Endothelial cell of umbilical vein (primary cell): ENCODE measurements around the gene SGCG. TPM values are rescaled to one million over a fixed set of nuclear protein-coding genes. Genes with fewer than 3 reads are reported as not detected.

ENCODE experiments used
- BruUV-seq: library from RNA; stranded (reverse); fragments of 400-500 nt; replicated peaks from 2 replicates; lab custom pipeline; 2021; lab: Mats Ljungman, UMichigan
- CTCF ChIA-PET: fragments of 300-600, 350-600 bp; sonication (Branson Sonifier 250); formaldehyde crosslinking; loops from one replicate; lab custom pipeline; 2021; ENCODE audit warnings: antibody characterized with exemption, inconsistent platforms; lab: Charles Lee
- POLR2A ChIA-PET: fragments of 300-600, 350-600 bp; sonication (Branson Sonifier 250); formaldehyde crosslinking; loops from one replicate; lab custom pipeline; 2021; ENCODE audit warnings: antibody characterized with exemption, inconsistent platforms; lab: Charles Lee
- DNase-seq: peaks from one replicate; pipeline ENCODE4 v3.0.0-alpha.2; 2011; ENCODE audit warnings: low read depth, low spot score
- FAIRE-seq: peaks from 2 replicates; lab custom pipeline; 2011; peaks lifted over from hg19 to GRCh38; lab: Jason Lieb, UNC
- H2AFZ ChIP-seq: 2 replicates; pipeline ENCODE4 v1.6.0; 2012; ENCODE audit warnings: low read depth, low read length, control low read depth, inconsistent platforms
- H3K27ac ChIP-seq: 2 replicates; pipeline ENCODE4 v1.5.1; 2011; ENCODE audit warnings: low read depth, mild to moderate bottlenecking, control low read depth, low read length, moderate library complexity; ENCODE audit not compliant: insufficient read depth
- H3K27me3 ChIP-seq, 2 experiments: 2 replicates each; pipeline versions ENCODE4 v1.6.0 to v1.6.1; 2011; ENCODE audit warnings: low read length in 2 of 2, mixed read lengths in 1 of 2; ENCODE audit not compliant: control insufficient read depth in 2 of 2, insufficient read depth in 2 of 2
- H3K36me3 ChIP-seq, 2 experiments: 2 replicates in 1 of 2; 3 replicates in 1 of 2; pipeline ENCODE4 v1.5.1; 2011; ENCODE audit warnings: low read length in 2 of 2, mild to moderate bottlenecking in 1 of 2, moderate library complexity in 1 of 2; ENCODE audit not compliant: control insufficient read depth in 2 of 2, insufficient read depth in 2 of 2; ENCODE audit errors: extremely low read depth in 1 of 2
- H3K4me1 ChIP-seq: 3 replicates; pipeline ENCODE4 v1.5.1; 2011; ENCODE audit warnings: mild to moderate bottlenecking, low read length; ENCODE audit not compliant: control insufficient read depth, insufficient read depth; ENCODE audit errors: extremely low read depth
- H3K4me2 ChIP-seq: 2 replicates; pipeline ENCODE4 v1.6.1; 2011; ENCODE audit warnings: low read length, control low read depth, mixed read lengths; ENCODE audit not compliant: insufficient read depth
- H3K4me3 ChIP-seq, 3 experiments: fragments of 200-600 bp in 1 of 3; sonication (generic), shearing (Covaris generic) in 1 of 3; replicated peaks in 1 of 3; 2 replicates each; pipeline ENCODE4 v1.5.1; 2011 to 2016; ENCODE audit warnings: control low read depth in 3 of 3, low read length in 3 of 3, mild to moderate bottlenecking in 2 of 3, inconsistent platforms in 1 of 3, low read depth in 1 of 3, moderate library complexity in 1 of 3; ENCODE audit not compliant: insufficient read depth in 1 of 3
- H3K79me2 ChIP-seq: 2 replicates; pipeline ENCODE4 v1.6.0; 2012; ENCODE audit warnings: low read length, inconsistent platforms; ENCODE audit not compliant: control insufficient read depth, insufficient read depth
- H3K9ac ChIP-seq: replicated peaks from 2 replicates; pipeline ENCODE3; 2011; ENCODE audit warnings: low read length, control low read depth; ENCODE audit not compliant: insufficient read depth; ENCODE audit errors: extremely low read depth
- H3K9me1 ChIP-seq: replicated peaks from 3 replicates; pipeline ENCODE4 v1.6.0; 2011; ENCODE audit warnings: mild to moderate bottlenecking, low read length; ENCODE audit not compliant: control insufficient read depth, insufficient read depth; ENCODE audit errors: extremely low read depth
- H3K9me3 ChIP-seq: replicated peaks from 2 replicates; pipeline ENCODE4 v1.5.1; 2012; ENCODE audit warnings: low read length, inconsistent platforms; ENCODE audit not compliant: control insufficient read depth, insufficient read depth
- H4K20me1 ChIP-seq: replicated peaks from 2 replicates; pipeline ENCODE3; 2011; ENCODE audit warnings: mild to moderate bottlenecking, low read length; ENCODE audit not compliant: control insufficient read depth, insufficient read depth; ENCODE audit errors: extremely low read depth
- CTCF ChIP-seq, 2 donors: IDR thresholded peaks; 1 replicate in 1 of 2; 2 replicates in 1 of 2; pipeline ENCODE4 v1.5.1; 2011; ENCODE audit warnings: low read length in 2 of 2, mild to moderate bottlenecking in 2 of 2, moderate library complexity in 2 of 2, control low read depth in 1 of 2, inconsistent platforms in 1 of 2, low read depth in 1 of 2; ENCODE audit not compliant: insufficient read depth in 1 of 2; ENCODE audit errors: extremely low read depth in 1 of 2
- EZH2 ChIP-seq: IDR thresholded peaks from 2 replicates; pipeline ENCODE4 v1.6.1; 2012; ENCODE audit warnings: borderline replicate concordance, low read depth, mild to moderate bottlenecking, moderate library complexity, low read length, inconsistent platforms; ENCODE audit not compliant: severe bottlenecking
- FOS ChIP-seq: IDR thresholded peaks from 2 replicates; pipeline ENCODE4 v1.6.1; 2011; ENCODE audit warnings: mild to moderate bottlenecking, low read length, moderate library complexity, borderline replicate concordance; ENCODE audit not compliant: insufficient read depth
- GATA2 ChIP-seq: IDR thresholded peaks from 2 replicates; pipeline ENCODE4 v1.7.0; 2011; ENCODE audit warnings: low read depth, mild to moderate bottlenecking, moderate library complexity, mixed read lengths, low read length; ENCODE audit not compliant: insufficient read length, insufficient read depth
- JUN ChIP-seq: IDR thresholded peaks from 2 replicates; pipeline ENCODE4 v1.6.1; 2011; ENCODE audit warnings: borderline replicate concordance, low read depth; ENCODE audit not compliant: insufficient read length, insufficient read depth
- MAX ChIP-seq: IDR thresholded peaks from 2 replicates; pipeline ENCODE4 v1.6.1; 2011; ENCODE audit not compliant: insufficient read depth, insufficient read length
- MYC ChIP-seq: IDR thresholded peaks from one replicate; pipeline ENCODE4 v1.6.1; 2011; ENCODE audit warnings: mild to moderate bottlenecking, low read depth, low read length
- POLR2A ChIP-seq: IDR thresholded peaks from 2 replicates; pipeline ENCODE4 v1.6.1; 2012; ENCODE audit warnings: low read depth, mild to moderate bottlenecking, control low read depth, low read length
- POLR2AphosphoS5 ChIP-seq: IDR thresholded peaks from 2 replicates; pipeline ENCODE4 v1.6.1; 2012; ENCODE audit warnings: low read depth, mild to moderate bottlenecking, control low read depth, low read length, moderate library complexity; ENCODE audit not compliant: insufficient read depth
- dilution Hi-C: fragments of 300-500 bp; cut with MboI; formaldehyde crosslinking; loops from one replicate; pipeline ENCODE4 v1.15.0; 2019; ENCODE audit warnings: low sequenced_read_pairs; ENCODE audit not compliant: extremely low pct_ligation_motif_present
- intact Hi-C: fragments of 100-400 bp; cut with micrococcal nuclease; formaldehyde crosslinking; loops from one replicate; pipeline ENCODE4 v1.10.0; 2022
- polyA plus RNA-seq, 4 experiments: library from polyadenylated mRNA; depleted of rRNA in 3 of 4; stranded (reverse) in 3 of 4; unstranded in 1 of 4; fragments of >200 nt; gene quantifications; 2 replicates each; pipeline versions ENCODE4 v1.2.1 to v1.2.3, GENCODE V29; 2011 to 2012; ENCODE audit warnings: missing spikeins in 1 of 4
- total RNA-seq: library from RNA; stranded (reverse); gene quantifications from 2 replicates; pipeline ENCODE4 v1.2.3, GENCODE V29; 2021

The SGCG gene
- total and polyA plus RNA-seq, 2 donors (not counting 3 experiments of a cell fraction or from before 2014, with no cell fraction given): 0.22 TPM; not detected in 1

GRCh38 chr13:23356368-23356767 is 175.6 kb downstream of the SGCG start:
- H3K27ac ChIP-seq: no peak overlapping the region
- POLR2A ChIA-PET: no interaction called here
- no peaks in the 10 kb centered on the region for H3K9me3 ChIP-seq
- no peak overlapping the region for H3K4me3 ChIP-seq
- H4K20me1 ChIP-seq: no peaks in the 10 kb centered on the region
- no peak overlapping the region for H2AFZ ChIP-seq
- no peak overlapping the region for H3K4me2 ChIP-seq
- DNase-seq (no peak), FAIRE-seq (no peak)
- dilution Hi-C loops (no loop called here), intact Hi-C loops (no loop called here)
- no peak overlapping the region for H3K9ac ChIP-seq
- peaks cover 6 to 34% of the 10 kb centered on the region in 2 experiments for H3K36me3 ChIP-seq
- TF ChIP-seq JUN: no peak
- TF ChIP-seq POLR2AphosphoS5: no peak
- H3K79me2 ChIP-seq: peaks cover 62% of the 10 kb centered on the region
- H3K4me1 ChIP-seq: peaks cover under 1% of the 10 kb centered on the region
- BruUV-seq: no TSS peak
- no peaks in the 10 kb centered on the region for H3K9me1 ChIP-seq
- CTCF ChIA-PET: no interaction called here
- no peaks in the 10 kb centered on the region for H3K27me3 ChIP-seq

- BruUV-seq: no TSS peak
- Histone ChIP-seq H3K4me2 (no peak overlapping the region), H3K9me1 (no peaks in the 10 kb centered on the region), H3K9ac (no peak overlapping the region), H3K4me3 (no peak overlapping the region), H3K79me2 (peaks cover 56% of the 10 kb centered on the region), H3K27me3 (no peaks in the 10 kb centered on the region), H4K20me1 (no peaks in the 10 kb centered on the region), H3K4me1 (no peaks in the 10 kb centered on the region), H3K9me3 (no peaks in the 10 kb centered on the region), H3K27ac (no peak overlapping the region), H2AFZ (no peak overlapping the region), H3K36me3 (peaks cover 9 to 34% of the 10 kb centered on the region in 2 experiments)
- TF ChIP-seq JUN (no peak), POLR2A (no peak), GATA2 (no peak), MAX (no peak), MYC (no peak), POLR2AphosphoS5 (no peak), CTCF (IDR thresholded peaks at IDR 0.05; ENCODE audit: extremely low read depth in 1 of 2, insufficient read depth in 1 of 2, low read depth in 1 of 2, low read length in 2 of 2) (no peak), FOS (no peak), EZH2 (no peak)
- CTCF ChIA-PET: no interaction called here
- intact Hi-C loops: no loop called here
- dilution Hi-C loops: no loop called here
- FAIRE-seq (no peak), DNase-seq (no peak)
- POLR2A ChIA-PET: no interaction called here
Observed at GRCh38 chr13:23357349-23357748, 176.6 kb downstream of the SGCG start.
